Kidney epithelial cell (primary cell): Measurements from ENCODE around the gene MICAL3. TPM values are rescaled to one million over a fixed set of nuclear protein-coding genes. Genes with fewer than 3 reads are reported as not detected.
"Not testable (repeated sequence)": the region's sequence is repeated elsewhere in the genome, so short reads cannot be mapped to it uniquely, and the experiment has no call there.

Experiments used
- DNase-seq: peaks from one replicate; pipeline ENCODE4 v3.0.0-alpha.2; 2010; ENCODE audit warnings: low read depth
- H3K27me3 ChIP-seq: 2 replicates; pipeline ENCODE4 v1.6.0; 2011; ENCODE audit warnings: low read length; ENCODE audit not compliant: control insufficient read depth, insufficient read depth
- H3K36me3 ChIP-seq: 2 replicates; pipeline ENCODE4 v1.5.1; 2011; ENCODE audit warnings: low read length; ENCODE audit not compliant: control insufficient read depth, insufficient read depth
- H3K4me3 ChIP-seq: 2 replicates; pipeline ENCODE4 v1.5.1; 2011; ENCODE audit warnings: low read depth, mild to moderate bottlenecking, control low read depth, low read length
- total RNA-seq: library from RNA; depleted of rRNA; stranded (reverse); fragments of >200 nt; gene quantifications from 2 replicates; pipeline ENCODE4 v1.2.3, GENCODE V29; 2015
- TF ChIP-seq, protein P1 (sequence below): IDR thresholded peaks from 2 replicates; pipeline ENCODE4 v1.5.1; 2011; ENCODE audit warnings: mild to moderate bottlenecking, moderate library complexity, low read length, control low read depth, inconsistent platforms; ENCODE audit not compliant: insufficient read depth, poor library complexity, severe bottlenecking

Gene MICAL3
- total RNA-seq, 1 donor from 2014 or later: 38.9 TPM

DNA sequence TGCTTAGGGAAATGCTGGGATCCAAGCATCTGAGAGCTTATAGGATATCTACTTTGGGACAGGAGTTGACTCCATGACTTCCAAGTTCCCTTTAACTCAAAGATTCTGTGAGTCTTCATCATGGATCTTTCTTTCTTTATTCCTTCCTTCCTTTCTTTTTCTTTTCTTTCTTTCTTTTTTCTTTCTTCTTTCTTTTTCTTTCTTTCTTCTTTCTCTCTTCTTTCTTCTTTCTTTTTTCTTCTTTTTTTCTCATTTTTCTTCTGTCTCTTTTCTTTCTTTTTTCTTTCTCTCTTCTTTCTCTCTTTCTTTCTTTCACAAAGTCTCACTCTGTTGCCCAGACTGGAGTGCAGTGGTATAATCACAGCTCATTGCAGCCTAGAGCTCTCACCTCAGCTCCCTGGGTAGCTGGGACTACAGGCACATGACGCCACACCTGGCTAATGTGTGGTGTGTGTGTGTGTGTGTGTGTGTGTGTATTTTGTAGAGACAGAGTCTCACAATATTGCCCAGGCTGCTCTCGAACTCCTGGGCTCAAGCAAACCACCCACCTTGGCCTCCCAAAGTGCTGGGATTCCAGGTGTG is 5.4 kb upstream of the MICAL3 start:
- Histone ChIP-seq H3K4me3 (no peak overlapping the region), H3K27me3 (no peaks in the 10 kb centered on the region), H3K36me3 (no peaks in the 10 kb centered on the region)
- DNase-seq: no peak
- TF ChIP-seq, protein P1, sequence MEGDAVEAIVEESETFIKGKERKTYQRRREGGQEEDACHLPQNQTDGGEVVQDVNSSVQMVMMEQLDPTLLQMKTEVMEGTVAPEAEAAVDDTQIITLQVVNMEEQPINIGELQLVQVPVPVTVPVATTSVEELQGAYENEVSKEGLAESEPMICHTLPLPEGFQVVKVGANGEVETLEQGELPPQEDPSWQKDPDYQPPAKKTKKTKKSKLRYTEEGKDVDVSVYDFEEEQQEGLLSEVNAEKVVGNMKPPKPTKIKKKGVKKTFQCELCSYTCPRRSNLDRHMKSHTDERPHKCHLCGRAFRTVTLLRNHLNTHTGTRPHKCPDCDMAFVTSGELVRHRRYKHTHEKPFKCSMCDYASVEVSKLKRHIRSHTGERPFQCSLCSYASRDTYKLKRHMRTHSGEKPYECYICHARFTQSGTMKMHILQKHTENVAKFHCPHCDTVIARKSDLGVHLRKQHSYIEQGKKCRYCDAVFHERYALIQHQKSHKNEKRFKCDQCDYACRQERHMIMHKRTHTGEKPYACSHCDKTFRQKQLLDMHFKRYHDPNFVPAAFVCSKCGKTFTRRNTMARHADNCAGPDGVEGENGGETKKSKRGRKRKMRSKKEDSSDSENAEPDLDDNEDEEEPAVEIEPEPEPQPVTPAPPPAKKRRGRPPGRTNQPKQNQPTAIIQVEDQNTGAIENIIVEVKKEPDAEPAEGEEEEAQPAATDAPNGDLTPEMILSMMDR: no peak

DNA sequence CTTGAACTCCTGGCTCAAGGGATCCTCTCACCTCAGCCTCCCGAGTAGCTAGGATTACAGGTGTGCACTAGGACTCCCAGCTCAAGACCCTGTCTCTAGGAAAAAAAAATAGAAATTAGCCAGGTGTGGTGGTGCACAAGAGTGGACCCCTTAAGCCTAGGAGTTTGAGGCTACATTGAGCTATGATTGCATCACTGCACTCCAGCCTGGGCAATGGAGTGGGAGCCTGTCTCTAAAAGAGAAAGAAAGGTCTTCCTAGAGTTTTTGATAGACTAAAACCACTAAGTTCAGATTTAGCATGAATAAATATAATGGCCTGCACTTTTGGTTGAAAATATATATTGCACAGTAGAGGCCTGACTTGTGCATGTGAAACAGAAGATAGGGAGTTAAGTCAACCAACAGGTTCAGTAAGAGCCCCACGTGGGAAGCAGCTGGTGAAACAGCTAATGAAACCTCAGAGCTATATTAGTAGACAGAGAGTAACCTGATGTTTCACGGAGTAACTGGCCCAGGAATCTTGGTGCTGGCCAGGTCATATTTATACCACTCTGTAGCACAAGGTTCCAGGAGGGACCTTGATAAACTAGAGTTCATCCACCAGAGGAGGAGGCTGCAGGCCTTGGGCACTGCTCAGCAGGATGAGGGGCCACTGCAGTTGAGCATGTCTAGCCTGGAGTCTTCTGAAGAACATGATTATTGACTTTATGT is 4.6 kb upstream of the MICAL3 start:
- TF ChIP-seq, protein P1: no peak

DNA sequence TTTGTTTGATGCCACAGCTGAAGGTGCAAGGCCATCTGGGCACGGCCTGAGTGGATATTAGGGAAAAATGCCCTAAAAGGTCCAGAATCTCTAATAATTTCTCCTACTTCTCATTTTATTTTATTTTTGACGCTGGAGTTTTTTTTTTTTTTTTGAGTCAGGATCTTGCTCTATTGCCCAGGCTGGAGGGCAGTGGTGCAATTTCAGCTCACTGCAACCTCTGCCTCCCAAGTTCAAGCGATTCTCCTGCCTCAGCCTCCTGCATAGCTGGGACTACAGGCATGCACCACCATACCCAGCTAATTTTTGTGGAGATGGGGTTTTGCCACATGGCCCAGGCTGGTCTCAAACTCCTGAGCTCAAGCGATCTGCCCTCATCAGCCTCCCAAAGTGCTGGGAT is 1.5 kb upstream of the MICAL3 start:
- not testable (repeated sequence) for H3K27me3 ChIP-seq, H3K4me3 ChIP-seq, DNase-seq

More for the DNA sequence above, 4.6 kb upstream of the MICAL3 start:
- no peaks in the 10 kb centered on the region for H3K27me3 ChIP-seq
- H3K4me3 ChIP-seq: no peak overlapping the region
- no peaks in the 10 kb centered on the region for H3K36me3 ChIP-seq
- DNase-seq: no peak

DNA sequence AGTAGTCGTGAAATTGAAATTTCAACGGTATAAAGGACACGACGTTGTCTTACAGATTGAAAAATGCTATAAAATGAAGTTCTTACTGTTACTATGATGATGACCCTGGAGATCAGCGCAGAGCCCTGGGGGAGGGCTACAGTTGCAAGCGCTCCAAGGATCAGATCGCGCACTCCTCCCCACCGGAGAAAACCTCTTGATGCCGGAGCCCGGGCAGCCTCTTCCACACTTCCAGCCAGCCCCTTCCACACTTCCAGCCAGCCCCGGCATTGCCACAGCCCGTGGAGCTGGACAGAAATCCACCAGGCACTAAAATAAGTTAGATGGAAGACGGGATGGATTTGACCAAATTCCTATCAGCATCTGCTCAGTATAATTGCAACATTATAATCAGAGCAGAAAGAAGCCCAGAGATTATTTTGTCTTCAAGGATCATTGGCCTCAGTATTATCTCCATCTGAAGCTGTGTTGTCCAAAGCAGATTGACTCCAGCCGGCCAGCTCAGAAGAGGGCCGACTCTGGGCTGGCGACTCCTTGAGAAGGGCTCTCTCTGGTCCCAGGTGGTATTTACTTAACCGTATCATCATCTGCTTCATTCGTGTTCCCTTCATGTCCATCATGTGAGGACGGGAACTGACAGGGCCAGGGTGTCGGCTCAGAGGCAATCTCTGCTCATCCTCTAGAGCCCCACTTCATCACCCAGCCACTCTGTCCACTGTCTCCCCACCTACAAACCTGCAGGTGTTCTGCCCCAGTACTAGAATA is 777 bp upstream of the MICAL3 start:
- Histone ChIP-seq H3K27me3 (no peaks in the 10 kb centered on the region), H3K36me3 (no peaks in the 10 kb centered on the region), H3K4me3 (peak overlapping the region; percentile 73)
- TF ChIP-seq, protein P1: no peak
- DNase-seq: no peak

More for the DNA sequence above, 1.5 kb upstream of the MICAL3 start:
- not testable (repeated sequence) for H3K36me3 ChIP-seq

DNA sequence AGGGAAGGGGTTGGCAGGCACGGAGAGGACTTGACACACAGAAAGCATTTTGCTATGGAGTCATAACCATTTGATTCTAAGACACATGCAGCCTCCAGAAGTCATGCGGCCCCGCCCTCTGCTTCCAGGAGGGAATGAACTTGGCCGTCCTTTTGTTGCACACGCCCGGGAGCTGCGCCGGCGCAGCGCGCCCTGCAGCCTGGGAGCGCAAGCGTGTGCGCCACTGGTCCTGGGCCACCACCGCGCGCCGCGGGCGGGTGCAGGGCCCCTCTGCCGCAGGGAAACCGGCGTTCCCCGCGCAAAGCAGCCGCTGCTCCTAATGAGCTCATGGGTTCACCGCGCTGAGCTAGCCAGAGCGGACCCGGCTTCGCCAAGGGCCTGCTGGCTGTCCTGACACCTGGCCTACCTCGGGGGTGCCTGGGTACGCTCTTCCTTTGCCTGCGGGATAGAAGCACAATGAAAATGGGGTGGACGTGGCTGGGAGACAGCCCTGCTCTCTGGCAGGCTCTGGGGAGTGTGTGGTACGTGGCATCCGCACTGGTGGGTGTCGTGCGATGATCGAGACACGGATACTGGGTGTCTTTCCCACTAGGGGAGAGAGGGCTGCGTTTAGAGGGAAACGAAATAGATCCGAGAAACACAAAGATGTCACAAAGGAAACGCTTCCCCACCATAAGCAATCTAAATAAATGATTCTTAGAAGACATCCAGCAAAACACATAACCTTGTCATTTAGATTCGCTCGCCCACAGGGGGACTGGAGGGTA is 669 bp downstream of the MICAL3 start:
- TF ChIP-seq, protein P1: no peak
- H3K27me3 ChIP-seq: no peaks in the 10 kb centered on the region
- H3K4me3 ChIP-seq: peak overlapping the region; percentile 73
- H3K36me3 ChIP-seq: no peaks in the 10 kb centered on the region
- no peak for DNase-seq

DNA sequence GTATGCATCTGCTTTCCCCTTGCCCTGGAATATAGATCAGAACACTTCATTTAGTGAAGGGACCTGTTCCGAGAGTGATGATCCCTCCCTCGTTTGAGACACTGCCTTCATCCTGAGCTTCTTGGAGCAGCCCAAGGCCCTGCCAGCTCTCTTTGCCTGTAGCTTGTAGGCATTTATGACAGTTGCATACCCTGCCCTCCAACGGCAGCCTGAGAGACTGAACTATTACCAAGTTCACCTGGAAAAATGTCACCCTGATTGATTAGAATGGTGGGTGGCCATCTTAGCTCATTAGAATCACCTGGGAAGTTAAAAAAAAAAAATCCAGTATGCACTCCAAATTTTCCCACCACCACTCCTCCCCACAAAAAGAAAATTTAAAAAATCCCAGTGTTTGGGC is 1.5 kb downstream of the MICAL3 start:
- no peak for DNase-seq
- TF ChIP-seq, protein P1: no peak
- H3K36me3 ChIP-seq: no peaks in the 10 kb centered on the region
- H3K27me3 ChIP-seq: no peaks in the 10 kb centered on the region
- no peak overlapping the region for H3K4me3 ChIP-seq
